ENCODE results near the gene HS1BP3. TPM values are rescaled to one million over a fixed set of nuclear protein-coding genes. Genes with fewer than 3 reads are reported as not detected.

HS1BP3 gene
- 18.0 TPM for total RNA-seq

GRCh38 chr2:20650877-20651730 lies at the start of gene HS1BP3:
Gene HS1BP3 (minus strand): TSS chr2:20651098. CDS start chr2:20651063, 35 bp downstream.
- peak; percentile 83 to 88 (median 86) for DNase-seq (ENCODE audit: low read depth in 2 of 3, low spot score in 2 of 3)

- DNase-seq (ENCODE audit: low read depth in 2 of 3, low spot score in 2 of 3): peak in 1 of 3 donors; percentile 51
Measured at GRCh38 chr2:20698916-20699613, 48.2 kb upstream of the HS1BP3 start.

GRCh38 chr2:20697322-20697934 lies 46.5 kb upstream of the HS1BP3 start:
- no peak for DNase-seq (ENCODE audit: low read depth in 2 of 3, low spot score in 2 of 3)

GRCh38 chr2:20696366-20696765 lies 45.5 kb upstream of the HS1BP3 start:
- no peak for DNase-seq (ENCODE audit: low read depth in 2 of 3, low spot score in 2 of 3)

- DNase-seq (ENCODE audit: low read depth in 2 of 3, low spot score in 2 of 3): no peak
Measured at GRCh38 chr2:20693317-20693716, 42.4 kb upstream of the HS1BP3 start.

- DNase-seq (ENCODE audit: low read depth in 2 of 3, low spot score in 2 of 3): no peak
Measured at GRCh38 chr2:20692081-20692480, 41.2 kb upstream of the HS1BP3 start.

- no peak for DNase-seq (ENCODE audit: low read depth in 2 of 3, low spot score in 2 of 3)
Measured at GRCh38 chr2:20691076-20691734, 40.3 kb upstream of the HS1BP3 start.

- DNase-seq (ENCODE audit: low read depth in 2 of 3, low spot score in 2 of 3): no peak
Measured at GRCh38 chr2:20689428-20690264, 38.7 kb upstream of the HS1BP3 start.

- no peak for DNase-seq (ENCODE audit: low read depth in 2 of 3, low spot score in 2 of 3)
Measured at GRCh38 chr2:20687260-20687832, 36.4 kb upstream of the HS1BP3 start.

- no peak for DNase-seq (ENCODE audit: low read depth in 2 of 3, low spot score in 2 of 3)
Measured at GRCh38 chr2:20684581-20685063, 33.7 kb upstream of the HS1BP3 start.

- DNase-seq (ENCODE audit: low read depth in 2 of 3, low spot score in 2 of 3): peak in 1 of 3 donors; percentile 43
Measured at GRCh38 chr2:20682167-20682920, 31.4 kb upstream of the HS1BP3 start.

GRCh38 chr2:20680744-20681375 lies 30.0 kb upstream of the HS1BP3 start:
- DNase-seq (ENCODE audit: low read depth in 2 of 3, low spot score in 2 of 3): no peak

- DNase-seq (ENCODE audit: low read depth in 2 of 3, low spot score in 2 of 3): no peak
Measured at GRCh38 chr2:20678780-20679179, 27.9 kb upstream of the HS1BP3 start.

GRCh38 chr2:20678086-20678395 lies 27.1 kb upstream of the HS1BP3 start:
- no peak for DNase-seq (ENCODE audit: low read depth in 2 of 3, low spot score in 2 of 3)

- DNase-seq (ENCODE audit: low read depth in 2 of 3, low spot score in 2 of 3): no peak
Measured at GRCh38 chr2:20677301-20678085, 26.6 kb upstream of the HS1BP3 start.

- DNase-seq (ENCODE audit: low read depth in 2 of 3, low spot score in 2 of 3): no peak
Measured at GRCh38 chr2:20676353-20677215, 25.7 kb upstream of the HS1BP3 start.
